Measurements from ENCODE around the gene C1orf210.

The C1orf210 gene

DNA sequence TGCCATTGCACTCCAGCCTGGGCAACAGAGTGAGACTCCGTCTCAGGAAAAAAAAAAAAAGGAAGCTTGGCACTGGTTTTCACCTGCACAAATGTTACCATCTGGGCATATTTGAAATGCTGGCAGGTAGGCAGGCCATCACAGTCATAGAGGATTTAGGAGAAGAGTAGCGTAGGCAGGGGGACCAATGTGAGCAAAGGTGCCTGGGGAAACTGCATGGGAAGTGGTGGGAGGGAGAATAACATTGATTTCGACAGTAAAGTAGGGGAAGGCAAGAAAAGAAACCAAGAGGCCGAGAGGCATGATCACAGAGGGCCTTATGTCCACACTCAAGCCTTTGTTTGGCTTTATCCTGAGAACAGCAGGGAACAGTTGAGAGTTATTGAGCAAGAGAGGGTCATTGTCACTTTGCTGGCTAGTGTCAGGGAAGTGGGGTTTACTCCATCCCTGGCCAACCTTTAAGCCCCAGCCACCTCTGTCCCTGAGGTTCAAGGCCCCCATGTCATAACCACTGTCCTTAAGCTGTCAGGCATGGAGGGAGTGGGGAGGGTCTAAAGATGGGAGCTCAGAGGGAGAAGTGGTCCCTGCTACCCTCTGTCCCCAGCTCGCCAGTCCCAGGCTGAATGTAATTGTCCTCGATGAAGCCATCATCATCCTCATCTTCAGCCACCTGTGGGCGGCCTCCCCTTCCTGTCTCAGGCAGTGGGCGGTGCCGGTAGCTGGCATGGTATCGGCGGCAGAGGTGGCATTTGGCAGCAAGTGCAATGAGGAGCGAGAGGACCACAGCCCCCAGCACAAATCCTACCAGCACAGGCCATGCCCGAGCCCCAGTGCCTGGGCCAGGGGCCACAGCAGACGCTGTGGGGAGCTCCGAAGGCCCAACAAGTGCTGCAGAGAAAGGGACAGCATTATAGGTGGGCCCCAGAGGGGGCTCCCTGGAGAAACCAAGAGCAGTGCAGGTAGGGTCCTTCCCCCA, 2.9 kb downstream of the C1orf210 start:
- Histone ChIP-seq H3K4me1 (no peaks in the 10 kb centered on the region), H3K27me3 (no peaks in the 10 kb centered on the region), H3K36me3 (no peaks in the 10 kb centered on the region), H3K9me3 (no peaks in the 10 kb centered on the region), H3K4me3 (ENCODE audit: low read depth, low read length) (no peak overlapping the region)
- DNase-seq: no peak
- TF ChIP-seq CTCF (IDR thresholded peaks at IDR 0.05; ENCODE audit: low read depth, low read length): no peak

GRCh38 chr1:43280692-43281091, 4.7 kb downstream of the C1orf210 start:
- no peak overlapping the region for H3K4me3 ChIP-seq (ENCODE audit: low read depth, low read length)
- no peak for DNase-seq
- no peaks in the 10 kb centered on the region for H3K9me3 ChIP-seq
- H3K36me3 ChIP-seq: no peaks in the 10 kb centered on the region
- TF ChIP-seq CTCF (IDR thresholded peaks at IDR 0.05; ENCODE audit: low read depth, low read length): no peak
- no peaks in the 10 kb centered on the region for H3K27me3 ChIP-seq
- no peaks in the 10 kb centered on the region for H3K4me1 ChIP-seq

DNA sequence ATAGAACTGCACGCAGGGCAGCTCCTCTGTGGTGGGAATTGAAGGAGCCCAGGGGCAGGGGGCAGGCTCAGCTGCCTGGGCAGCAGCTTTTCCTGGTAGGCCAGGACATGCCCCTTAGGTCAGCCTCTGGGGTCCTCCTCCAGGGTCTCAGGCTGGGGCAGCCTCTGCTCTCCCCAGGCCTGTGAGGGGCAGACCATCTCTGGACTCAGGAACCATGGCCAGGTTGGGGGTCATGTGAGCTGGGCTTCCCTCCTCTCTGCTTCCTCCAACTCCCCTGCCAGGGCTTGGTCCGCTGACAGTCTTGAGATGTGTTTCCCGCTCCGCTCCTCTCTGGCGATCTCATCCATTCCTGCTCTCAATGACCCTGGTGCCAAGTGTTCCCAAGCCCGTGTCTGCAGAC, 5.7 kb downstream of the C1orf210 start:
- H3K9me3 ChIP-seq: no peaks in the 10 kb centered on the region
- no peaks in the 10 kb centered on the region for H3K4me1 ChIP-seq
- no peak for DNase-seq
- no peak overlapping the region for H3K4me3 ChIP-seq (ENCODE audit: low read depth, low read length)
- H3K27me3 ChIP-seq: no peaks in the 10 kb centered on the region
- TF ChIP-seq CTCF (IDR thresholded peaks at IDR 0.05; ENCODE audit: low read depth, low read length): no peak
- no peaks in the 10 kb centered on the region for H3K36me3 ChIP-seq

DNA sequence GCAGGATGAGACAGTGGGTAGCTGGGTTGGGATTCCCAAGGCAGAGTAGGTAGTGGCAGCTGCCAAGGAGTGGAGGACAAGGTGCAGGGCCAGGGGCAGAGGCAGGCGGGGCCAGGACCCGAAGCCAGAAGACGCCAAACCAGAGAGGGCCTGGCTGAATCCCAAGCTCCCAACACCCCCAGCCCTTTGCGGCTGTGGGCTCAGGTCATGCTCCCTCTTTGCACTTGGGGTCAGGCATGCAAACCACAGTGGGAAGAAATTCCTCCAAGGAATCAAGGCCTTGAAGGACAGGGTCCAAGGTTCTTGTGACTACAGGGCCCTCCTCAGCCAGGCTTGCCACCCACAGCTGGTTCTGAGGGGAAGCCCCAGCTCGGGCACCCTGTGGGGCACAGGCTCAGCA, 6.2 kb downstream of the C1orf210 start:
- Histone ChIP-seq H3K27me3 (no peaks in the 10 kb centered on the region), H3K9me3 (no peaks in the 10 kb centered on the region), H3K36me3 (no peaks in the 10 kb centered on the region), H3K4me3 (ENCODE audit: low read depth, low read length) (no peak overlapping the region), H3K4me1 (no peaks in the 10 kb centered on the region)
- TF ChIP-seq CTCF (IDR thresholded peaks at IDR 0.05; ENCODE audit: low read depth, low read length): no peak
- DNase-seq: no peak

DNA sequence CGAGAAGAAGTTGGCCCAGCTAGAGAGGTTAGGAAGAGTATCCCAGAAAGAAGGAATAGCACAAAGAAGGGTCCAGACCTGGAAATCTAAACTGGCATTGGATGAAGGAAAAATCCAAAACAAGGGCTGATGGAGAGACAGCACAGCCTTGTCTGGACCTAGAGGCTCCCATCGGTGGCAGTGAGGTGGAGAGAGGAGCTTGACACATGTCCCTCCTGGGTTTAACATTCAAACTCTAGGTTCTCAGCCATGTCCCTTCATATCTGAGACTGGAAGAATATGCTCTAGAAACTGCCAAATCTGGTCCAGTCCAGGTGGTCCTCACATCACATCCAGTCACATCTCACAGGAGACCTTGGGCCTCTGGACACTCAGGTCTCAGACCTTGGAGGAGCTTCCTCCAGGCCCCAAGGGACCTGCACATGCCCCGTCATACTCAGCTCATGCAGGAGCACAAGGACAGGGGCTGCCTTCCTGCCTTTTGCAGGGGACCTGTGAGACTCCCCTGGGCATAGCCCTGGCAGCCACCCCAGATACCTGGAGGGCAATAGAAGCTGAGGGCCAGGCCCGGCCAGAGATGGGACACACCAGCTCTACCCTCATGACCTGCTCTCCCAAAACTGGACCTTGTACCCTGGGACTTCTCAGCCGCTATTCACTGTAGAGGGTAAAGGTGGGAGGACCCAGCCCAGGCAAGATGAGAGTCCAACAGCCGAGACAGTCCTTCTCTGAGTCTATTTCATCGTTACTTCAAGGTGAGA, 8.1 kb downstream of the C1orf210 start:
- no peaks in the 10 kb centered on the region for H3K27me3 ChIP-seq
- H3K4me3 ChIP-seq (ENCODE audit: low read depth, low read length): no peak overlapping the region
- H3K36me3 ChIP-seq: no peaks in the 10 kb centered on the region
- no peaks in the 10 kb centered on the region for H3K9me3 ChIP-seq
- H3K4me1 ChIP-seq: no peaks in the 10 kb centered on the region
- TF ChIP-seq CTCF (IDR thresholded peaks at IDR 0.05; ENCODE audit: low read depth, low read length): no peak
- DNase-seq: no peak

Measured in BE2C (cell line).